Measurements from ENCODE around the gene SSTR3.
"Not testable (repeated sequence)": the region's sequence is repeated elsewhere in the genome, so short reads cannot be mapped to it uniquely, and the experiment has no call there.

The SSTR3 gene

GRCh38 chr22:37213218-37213855, 1.1 kb upstream of the SSTR3 start:
- DNase-seq (ENCODE audit: insufficient read length, low spot score) (no peak), FAIRE-seq (no peak)

GRCh38 chr22:37211866-37212173, 457 bp downstream of the SSTR3 start:
- FAIRE-seq (no peak), DNase-seq (ENCODE audit: insufficient read length, low spot score) (no peak)

- no peak for DNase-seq (ENCODE audit: insufficient read length, low spot score)
- no peak for FAIRE-seq
These were observed 1.0 kb downstream of the SSTR3 start for GRCh38 chr22:37211075-37211865.

GRCh38 chr22:37210041-37210803, 2.1 kb downstream of the SSTR3 start:
- FAIRE-seq (no peak), DNase-seq (ENCODE audit: insufficient read length, low spot score) (no peak)

GRCh38 chr22:37209140-37209845, 3.0 kb downstream of the SSTR3 start:
- DNase-seq (ENCODE audit: insufficient read length, low spot score), result no peak
- no peak for FAIRE-seq

- FAIRE-seq (no peak), DNase-seq (ENCODE audit: insufficient read length, low spot score) (no peak)
These were observed 3.7 kb downstream of the SSTR3 start for GRCh38 chr22:37208401-37209139.

GRCh38 chr22:37207981-37208380, 4.3 kb downstream of the SSTR3 start:
- no peak for DNase-seq (ENCODE audit: insufficient read length, low spot score)
- FAIRE-seq, result no peak

- FAIRE-seq (no peak), DNase-seq (ENCODE audit: insufficient read length, low spot score) (no peak)
These were observed 5.1 kb downstream of the SSTR3 start for GRCh38 chr22:37206841-37207821.

- FAIRE-seq, result no peak
These were observed 6.0 kb downstream of the SSTR3 start for GRCh38 chr22:37206118-37206840.

GRCh38 chr22:37205046-37205445, 7.2 kb downstream of the SSTR3 start:
- DNase-seq (ENCODE audit: insufficient read length, low spot score), result no peak
- no peak for FAIRE-seq

More at GRCh38 chr22:37206118-37206840, 6.0 kb downstream of the SSTR3 start:
- no peak for DNase-seq (ENCODE audit: insufficient read length, low spot score)

- no peak for FAIRE-seq
- no peak for DNase-seq (ENCODE audit: insufficient read length, low spot score)
These were observed 8.1 kb downstream of the SSTR3 start for GRCh38 chr22:37204045-37204655.

GRCh38 chr22:37203354-37204044, 8.8 kb downstream of the SSTR3 start:
- FAIRE-seq, result no peak
- no peak for DNase-seq (ENCODE audit: insufficient read length, low spot score)

- no peak for FAIRE-seq
- no peak for DNase-seq (ENCODE audit: insufficient read length, low spot score)
These were observed 9.6 kb downstream of the SSTR3 start for GRCh38 chr22:37202716-37203115.

GRCh38 chr22:37202001-37202555, 10.2 kb downstream of the SSTR3 start:
- DNase-seq (ENCODE audit: insufficient read length, low spot score) (no peak), FAIRE-seq (no peak)

- not testable (repeated sequence) for DNase-seq (ENCODE audit: insufficient read length, low spot score); FAIRE-seq
These were observed 10.8 kb downstream of the SSTR3 start for GRCh38 chr22:37201443-37201820.

- FAIRE-seq (no peak), DNase-seq (ENCODE audit: insufficient read length, low spot score) (no peak)
These were observed 12.5 kb downstream of the SSTR3 start for GRCh38 chr22:37199760-37200108.

GRCh38 chr22:37199103-37199759, 13.0 kb downstream of the SSTR3 start:
- peak; percentile 88 for FAIRE-seq
- peak; percentile 84 for DNase-seq (ENCODE audit: insufficient read length, low spot score)
